Liver (tissue), 3 donors: ENCODE results near the gene ADAM8.

Experiments
- CTCF ChIP-seq: fragments of 150-350 bp; IDR thresholded peaks from 2 replicates; pipeline ENCODE4 v1.5.1; 2017; ENCODE audit warnings: improper control_type of control experiment, low read depth, low read length; ENCODE audit not compliant: missing input control
- EGR1 ChIP-seq, 2 donors: IDR thresholded peaks; 2 replicates each; pipeline ENCODE4 v1.6.1; 2016 to 2018; ENCODE audit warnings: antibody characterized with exemption in 2 of 2, low read depth in 2 of 2
- FOXA1 ChIP-seq: IDR thresholded peaks from 2 replicates; pipeline ENCODE4 v1.6.1; 2016; ENCODE audit warnings: antibody characterized with exemption
- GABPA ChIP-seq, 2 donors: IDR thresholded peaks in 1 of 2; conservative IDR thresholded peaks in 1 of 2; 2 replicates each; pipeline ENCODE4 v1.6.1; 2016; ENCODE audit warnings: antibody characterized with exemption in 2 of 2, mild to moderate bottlenecking in 1 of 2, moderate library complexity in 1 of 2
- HNF4A ChIP-seq, 2 donors: conservative IDR thresholded peaks; 2 replicates each; pipeline ENCODE4 v1.6.1; 2016; ENCODE audit warnings: antibody characterized with exemption in 2 of 2, mild to moderate bottlenecking in 2 of 2
- JUND ChIP-seq, 2 donors: IDR thresholded peaks; 2 replicates each; pipeline ENCODE4 v1.6.1; 2016; ENCODE audit warnings: antibody characterized with exemption in 2 of 2
- RAD21 ChIP-seq, 2 donors: IDR thresholded peaks; 2 replicates each; pipeline ENCODE4 v1.6.1; 2016; ENCODE audit warnings: antibody characterized with exemption in 2 of 2, mild to moderate bottlenecking in 2 of 2
- SP1 ChIP-seq: IDR thresholded peaks from 2 replicates; pipeline ENCODE4 v1.6.1; 2018; ENCODE audit warnings: antibody characterized with exemption, mild to moderate bottlenecking
- TAF1 ChIP-seq: conservative IDR thresholded peaks from 2 replicates; pipeline ENCODE4 v1.6.1; 2016; ENCODE audit warnings: antibody characterized with exemption, mild to moderate bottlenecking
- TF ChIP-seq, protein P1 (sequence below): IDR thresholded peaks from 2 replicates; pipeline ENCODE4 v1.6.1; 2016; ENCODE audit warnings: antibody characterized with exemption, mild to moderate bottlenecking
- TF ChIP-seq, protein P2 (sequence below): IDR thresholded peaks from 2 replicates; pipeline ENCODE4 v1.6.1; 2016; ENCODE audit warnings: antibody characterized with exemption
- TF ChIP-seq, protein P3 (sequence below): IDR thresholded peaks from 2 replicates; pipeline ENCODE4 v1.6.1; 2016; ENCODE audit warnings: antibody characterized with exemption
- donor health status: healthy.
- donor health status: healthy.

DNA sequence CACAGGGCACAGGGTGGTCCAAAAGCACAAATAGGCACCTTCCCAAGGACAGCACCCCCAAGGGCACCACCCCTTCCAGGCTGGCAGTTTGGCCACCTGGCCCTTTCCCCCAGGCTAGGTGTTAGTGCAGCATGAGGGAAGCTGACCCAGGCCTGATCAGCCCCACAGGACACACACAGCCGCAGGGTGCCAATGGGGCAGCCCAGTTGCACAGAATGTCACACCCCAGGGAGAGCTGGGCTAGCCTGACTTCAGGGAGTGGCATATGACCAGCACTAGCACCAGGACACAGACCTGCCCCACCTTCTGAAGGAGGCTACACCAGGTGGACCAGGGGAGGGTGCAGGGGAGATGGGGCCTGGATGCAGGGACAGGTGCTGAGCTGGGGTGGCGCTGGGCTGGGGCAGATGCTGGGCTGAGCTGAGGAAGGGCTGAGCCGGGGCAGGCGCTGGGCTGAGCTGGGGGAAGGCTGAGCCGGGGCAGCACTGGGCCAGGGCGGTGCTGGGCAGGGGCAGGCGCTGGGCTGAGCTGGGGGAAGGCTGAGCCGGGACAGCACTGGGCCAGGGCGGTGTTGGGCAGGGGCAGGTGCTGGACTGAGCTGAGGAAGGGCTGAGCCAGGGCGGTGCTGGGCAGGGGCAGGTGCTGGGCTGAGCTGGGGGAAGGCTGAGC, 3.9 kb upstream of the ADAM8 start:
- TF ChIP-seq CTCF (no peak), FOXA1 (no peak), EGR1 (IDR thresholded peaks at IDR 0.05; ENCODE audit: low read depth in 2 of 2) (no peak), JUND (IDR thresholded peaks at IDR 0.05) (no peak), TAF1 (no peak), RAD21 (IDR thresholded peaks at IDR 0.05) (no peak), GABPA (IDR thresholded peaks at IDR 0.05 in 1 of 2, conservative IDR thresholded peaks at IDR 0.05 in 1 of 2) (no peak), SP1 (no peak), HNF4A (conservative IDR thresholded peaks at IDR 0.05) (no peak)
- TF ChIP-seq, protein P1, sequence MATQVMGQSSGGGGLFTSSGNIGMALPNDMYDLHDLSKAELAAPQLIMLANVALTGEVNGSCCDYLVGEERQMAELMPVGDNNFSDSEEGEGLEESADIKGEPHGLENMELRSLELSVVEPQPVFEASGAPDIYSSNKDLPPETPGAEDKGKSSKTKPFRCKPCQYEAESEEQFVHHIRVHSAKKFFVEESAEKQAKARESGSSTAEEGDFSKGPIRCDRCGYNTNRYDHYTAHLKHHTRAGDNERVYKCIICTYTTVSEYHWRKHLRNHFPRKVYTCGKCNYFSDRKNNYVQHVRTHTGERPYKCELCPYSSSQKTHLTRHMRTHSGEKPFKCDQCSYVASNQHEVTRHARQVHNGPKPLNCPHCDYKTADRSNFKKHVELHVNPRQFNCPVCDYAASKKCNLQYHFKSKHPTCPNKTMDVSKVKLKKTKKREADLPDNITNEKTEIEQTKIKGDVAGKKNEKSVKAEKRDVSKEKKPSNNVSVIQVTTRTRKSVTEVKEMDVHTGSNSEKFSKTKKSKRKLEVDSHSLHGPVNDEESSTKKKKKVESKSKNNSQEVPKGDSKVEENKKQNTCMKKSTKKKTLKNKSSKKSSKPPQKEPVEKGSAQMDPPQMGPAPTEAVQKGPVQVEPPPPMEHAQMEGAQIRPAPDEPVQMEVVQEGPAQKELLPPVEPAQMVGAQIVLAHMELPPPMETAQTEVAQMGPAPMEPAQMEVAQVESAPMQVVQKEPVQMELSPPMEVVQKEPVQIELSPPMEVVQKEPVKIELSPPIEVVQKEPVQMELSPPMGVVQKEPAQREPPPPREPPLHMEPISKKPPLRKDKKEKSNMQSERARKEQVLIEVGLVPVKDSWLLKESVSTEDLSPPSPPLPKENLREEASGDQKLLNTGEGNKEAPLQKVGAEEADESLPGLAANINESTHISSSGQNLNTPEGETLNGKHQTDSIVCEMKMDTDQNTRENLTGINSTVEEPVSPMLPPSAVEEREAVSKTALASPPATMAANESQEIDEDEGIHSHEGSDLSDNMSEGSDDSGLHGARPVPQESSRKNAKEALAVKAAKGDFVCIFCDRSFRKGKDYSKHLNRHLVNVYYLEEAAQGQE, result no peak
- TF ChIP-seq, protein P2, sequence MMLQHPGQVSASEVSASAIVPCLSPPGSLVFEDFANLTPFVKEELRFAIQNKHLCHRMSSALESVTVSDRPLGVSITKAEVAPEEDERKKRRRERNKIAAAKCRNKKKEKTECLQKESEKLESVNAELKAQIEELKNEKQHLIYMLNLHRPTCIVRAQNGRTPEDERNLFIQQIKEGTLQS, result no peak
- TF ChIP-seq, protein P3, sequence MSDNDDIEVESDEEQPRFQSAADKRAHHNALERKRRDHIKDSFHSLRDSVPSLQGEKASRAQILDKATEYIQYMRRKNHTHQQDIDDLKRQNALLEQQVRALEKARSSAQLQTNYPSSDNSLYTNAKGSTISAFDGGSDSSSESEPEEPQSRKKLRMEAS, result no peak
